PC-3 (cell line): ENCODE measurements around the gene DIP2C.

Experiments
- EZH2 ChIP-seq: fragments of 300-600 bp; sonication (generic); IDR thresholded peaks from one replicate; pipeline ENCODE4 v1.6.1; 2017; ENCODE audit warnings: antibody characterized with exemption, mild to moderate bottlenecking, low read length; ENCODE audit not compliant: unreplicated experiment
- EZH2phosphoT487 ChIP-seq: fragments of 300-600 bp; sonication (generic); IDR thresholded peaks from 2 replicates; pipeline ENCODE4 v1.6.1; 2018; ENCODE audit warnings: mild to moderate bottlenecking, antibody characterized with exemption, low read length, borderline replicate concordance
- TF ChIP-seq, protein P1 (sequence below): fragments of 300-600 bp; sonication (generic); conservative IDR thresholded peaks from 2 replicates; pipeline ENCODE4 v1.5.1; 2017; ENCODE audit warnings: antibody characterized with exemption, low read depth, mild to moderate bottlenecking, low read length

DNA sequence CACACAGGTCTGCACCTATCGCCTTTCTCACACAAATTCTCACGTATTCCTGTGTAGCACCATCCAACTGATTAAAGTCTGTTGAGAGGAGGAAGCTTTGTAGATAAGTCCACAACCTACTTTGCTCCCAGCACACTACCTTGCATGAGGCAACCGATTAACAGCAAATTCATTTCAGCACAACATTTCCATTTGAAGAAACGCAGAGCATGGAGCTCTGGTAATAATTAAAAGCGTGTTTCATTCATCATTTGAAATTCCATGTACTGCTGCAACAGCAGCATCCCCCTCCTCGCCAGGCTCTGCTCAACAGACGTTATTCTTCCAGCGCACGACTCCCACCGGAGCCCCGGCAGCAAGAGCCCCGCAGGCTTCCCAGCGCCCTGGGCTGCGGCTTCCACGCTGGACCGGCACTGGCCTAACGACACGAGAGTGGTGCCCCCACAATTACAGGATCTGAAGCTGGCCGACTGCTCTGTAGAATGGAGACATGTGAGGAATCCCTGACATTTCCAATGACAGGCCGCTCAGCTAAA is 118.8 kb downstream of the DIP2C start:
- TF ChIP-seq EZH2: no peak
- TF ChIP-seq, protein P1, sequence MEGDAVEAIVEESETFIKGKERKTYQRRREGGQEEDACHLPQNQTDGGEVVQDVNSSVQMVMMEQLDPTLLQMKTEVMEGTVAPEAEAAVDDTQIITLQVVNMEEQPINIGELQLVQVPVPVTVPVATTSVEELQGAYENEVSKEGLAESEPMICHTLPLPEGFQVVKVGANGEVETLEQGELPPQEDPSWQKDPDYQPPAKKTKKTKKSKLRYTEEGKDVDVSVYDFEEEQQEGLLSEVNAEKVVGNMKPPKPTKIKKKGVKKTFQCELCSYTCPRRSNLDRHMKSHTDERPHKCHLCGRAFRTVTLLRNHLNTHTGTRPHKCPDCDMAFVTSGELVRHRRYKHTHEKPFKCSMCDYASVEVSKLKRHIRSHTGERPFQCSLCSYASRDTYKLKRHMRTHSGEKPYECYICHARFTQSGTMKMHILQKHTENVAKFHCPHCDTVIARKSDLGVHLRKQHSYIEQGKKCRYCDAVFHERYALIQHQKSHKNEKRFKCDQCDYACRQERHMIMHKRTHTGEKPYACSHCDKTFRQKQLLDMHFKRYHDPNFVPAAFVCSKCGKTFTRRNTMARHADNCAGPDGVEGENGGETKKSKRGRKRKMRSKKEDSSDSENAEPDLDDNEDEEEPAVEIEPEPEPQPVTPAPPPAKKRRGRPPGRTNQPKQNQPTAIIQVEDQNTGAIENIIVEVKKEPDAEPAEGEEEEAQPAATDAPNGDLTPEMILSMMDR: no peak
- TF ChIP-seq EZH2phosphoT487: no peak
